H1 (cell line): ENCODE data around the gene HOXB6. TPM values are rescaled to one million over a fixed set of nuclear protein-coding genes. Genes with fewer than 3 reads are reported as not detected.

Experiments used
- CTCF ChIA-PET: fragments of 300-600 bp; sonication (Branson Sonifier 250); formaldehyde crosslinking; loops from one replicate; lab custom pipeline; 2021; ENCODE audit not compliant: partially characterized antibody; lab: Charles Lee
- POLR2A ChIA-PET: fragments of 300-600 bp; sonication (Branson Sonifier 250); formaldehyde crosslinking; loops from one replicate; lab custom pipeline; 2021; ENCODE audit warnings: inconsistent platforms; ENCODE audit not compliant: partially characterized antibody; lab: Charles Lee
- DNase-seq, 2 experiments: peaks; one replicate each; pipeline versions ENCODE4 v3.0.0 to v3.0.0-alpha.2; 2010 to 2022; ENCODE audit warnings: low spot score in 2 of 2, low read depth in 1 of 2, mixed read lengths in 1 of 2
- FAIRE-seq: peaks from 2 replicates; lab custom pipeline; 2011; peaks lifted over from hg19 to GRCh38; lab: Jason Lieb, UNC
- H2AFZ ChIP-seq: 2 replicates; pipeline ENCODE4 v1.8.1; 2012; ENCODE audit warnings: low read length, inconsistent platforms
- H2AK5ac ChIP-seq: 2 replicates; pipeline ENCODE4 v1.6.1; 2013; ENCODE audit warnings: low read depth, low read length
- H2BK120ac ChIP-seq: replicated peaks from 2 replicates; pipeline ENCODE3; 2013; ENCODE audit warnings: low read depth, low read length, inconsistent platforms
- H2BK12ac ChIP-seq: 2 replicates; pipeline ENCODE4 v1.6.1; 2013; ENCODE audit warnings: low read depth, low read length
- H2BK15ac ChIP-seq: 2 replicates; pipeline ENCODE4 v1.6.1; 2013; ENCODE audit warnings: low read length
- H2BK20ac ChIP-seq: 2 replicates; pipeline ENCODE4 v1.6.1; 2013; ENCODE audit warnings: low read length
- H2BK5ac ChIP-seq: 2 replicates; pipeline ENCODE4 v1.6.1; 2013; ENCODE audit warnings: low read depth, low read length
- H3K14ac ChIP-seq: 2 replicates; pipeline ENCODE4 v1.6.1; 2013; ENCODE audit warnings: inconsistent platforms; ENCODE audit not compliant: insufficient read length
- H3K18ac ChIP-seq: 2 replicates; pipeline ENCODE4 v1.6.1; 2013; ENCODE audit warnings: low read length; ENCODE audit errors: extremely low read depth
- H3K23ac ChIP-seq: 2 replicates; pipeline ENCODE4 v1.6.1; 2013; ENCODE audit warnings: inconsistent platforms; ENCODE audit not compliant: insufficient read length
- H3K23me2 ChIP-seq: 2 replicates; pipeline ENCODE4 v1.6.1; 2013; ENCODE audit warnings: low read depth, low read length
- H3K27ac ChIP-seq: 2 replicates; pipeline ENCODE4 v1.6.1; 2011; ENCODE audit warnings: low read depth, low read length, inconsistent platforms
- H3K27me3 ChIP-seq, 4 experiments: replicated peaks in 1 of 4; 1 replicate in 1 of 4; 2 replicates in 3 of 4; pipeline versions ENCODE4 v1.6.1 to v1.8.1; 2011 to 2013; ENCODE audit warnings: low read length in 3 of 4, mild to moderate bottlenecking in 3 of 4, inconsistent platforms in 2 of 4, mixed read lengths in 2 of 4, moderate library complexity in 1 of 4; ENCODE audit not compliant: control insufficient read depth in 3 of 4, insufficient read depth in 3 of 4; ENCODE audit errors: extremely low read depth in 1 of 4
- H3K36me3 ChIP-seq, 4 experiments: 2 replicates each; pipeline versions ENCODE4 v1.6.1 to v1.8.1; 2011 to 2013; ENCODE audit warnings: mild to moderate bottlenecking in 4 of 4, low read length in 3 of 4, moderate library complexity in 2 of 4, control low read depth in 1 of 4, inconsistent platforms in 1 of 4; ENCODE audit not compliant: insufficient read depth in 4 of 4, control insufficient read depth in 2 of 4
- H3K4ac ChIP-seq: replicated peaks from 2 replicates; pipeline ENCODE3; 2013; ENCODE audit warnings: low read length, low read depth, mixed read lengths, inconsistent platforms; ENCODE audit not compliant: insufficient read length
- H3K4me1 ChIP-seq, 4 experiments: replicated peaks in 1 of 4; 1 replicate in 1 of 4; 2 replicates in 3 of 4; pipeline versions ENCODE4 v1.6.1 to v1.8.1; 2011 to 2013; ENCODE audit warnings: low read length in 3 of 4, inconsistent platforms in 2 of 4, mixed read lengths in 1 of 4; ENCODE audit not compliant: insufficient read depth in 4 of 4, control insufficient read depth in 3 of 4
- H3K4me2 ChIP-seq, 2 experiments: 2 replicates each; pipeline versions ENCODE4 v1.6.1 to v1.8.1; 2011 to 2013; ENCODE audit warnings: low read depth in 2 of 2, low read length in 2 of 2, control low read depth in 1 of 2, inconsistent platforms in 1 of 2, mild to moderate bottlenecking in 1 of 2; ENCODE audit not compliant: insufficient read depth in 1 of 2
- H3K4me3 ChIP-seq, 4 experiments: fragments of 200-600, 300-600 bp in 1 of 4; sonication (generic), shearing (Covaris generic), sonication (Bioruptor Twin) in 1 of 4; 2 replicates each; pipeline versions ENCODE4 v1.5.1 to v1.8.1; 2011 to 2016; ENCODE audit warnings: low read length in 4 of 4, low read depth in 3 of 4, control low read depth in 2 of 4, inconsistent platforms in 2 of 4, mild to moderate bottlenecking in 2 of 4, mixed read lengths in 1 of 4, moderate library complexity in 1 of 4; ENCODE audit not compliant: insufficient read depth in 2 of 4; ENCODE audit errors: extremely low read depth in 1 of 4
- H3K56ac ChIP-seq: replicated peaks from 2 replicates; pipeline ENCODE3; 2013; ENCODE audit warnings: low read depth, mild to moderate bottlenecking, mixed read lengths, low read length, inconsistent platforms; ENCODE audit not compliant: insufficient read length
- H3K79me1 ChIP-seq: 2 replicates; pipeline ENCODE4 v1.6.1; 2013; ENCODE audit warnings: low read depth, low read length, control low read depth
- H3K79me2 ChIP-seq, 2 experiments: 2 replicates each; pipeline versions ENCODE4 v1.6.1 to v1.8.1; 2012 to 2013; ENCODE audit warnings: low read length in 2 of 2, mild to moderate bottlenecking in 2 of 2, inconsistent platforms in 1 of 2; ENCODE audit not compliant: insufficient read depth in 2 of 2, control insufficient read depth in 1 of 2
- H3K9ac ChIP-seq, 4 experiments: replicated peaks in 1 of 4; 1 replicate in 1 of 4; 2 replicates in 3 of 4; pipeline versions ENCODE4 v1.6.1 to v1.8.1; 2011 to 2013; ENCODE audit warnings: low read depth in 3 of 4, low read length in 3 of 4, control low read depth in 2 of 4, mild to moderate bottlenecking in 2 of 4, moderate library complexity in 2 of 4, inconsistent platforms in 1 of 4; ENCODE audit errors: extremely low read depth in 1 of 4
- H3K9me3 ChIP-seq, 2 experiments: 2 replicates each; pipeline versions ENCODE4 v1.6.1 to v1.8.1; 2012 to 2013; ENCODE audit warnings: mild to moderate bottlenecking in 2 of 2, moderate library complexity in 2 of 2, control low read depth in 1 of 2, inconsistent platforms in 1 of 2, low read depth in 1 of 2, low read length in 1 of 2, mixed read lengths in 1 of 2; ENCODE audit not compliant: insufficient read depth in 2 of 2
- H4K20me1 ChIP-seq, 2 experiments: replicated peaks in 1 of 2; 2 replicates each; pipeline versions ENCODE3 to v1.8.1; 2011 to 2013; ENCODE audit warnings: inconsistent platforms in 2 of 2, low read length in 2 of 2, mild to moderate bottlenecking in 1 of 2; ENCODE audit not compliant: insufficient read depth in 2 of 2, control insufficient read depth in 1 of 2
- H4K5ac ChIP-seq: 2 replicates; pipeline ENCODE4 v1.6.1; 2013; ENCODE audit warnings: low read length, low read depth, mixed read lengths, inconsistent platforms; ENCODE audit not compliant: insufficient read length
- H4K8ac ChIP-seq: 2 replicates; pipeline ENCODE4 v1.8.0; 2013; ENCODE audit warnings: mild to moderate bottlenecking, moderate library complexity, low read length, inconsistent platforms; ENCODE audit not compliant: insufficient read depth; ENCODE audit errors: extremely low read depth
- H4K91ac ChIP-seq: replicated peaks from 2 replicates; pipeline ENCODE3; 2013; ENCODE audit warnings: low read length, mixed read lengths, inconsistent platforms; ENCODE audit not compliant: insufficient read length
- BCL11A ChIP-seq, 2 experiments: IDR thresholded peaks; one replicate each; pipeline ENCODE4 v1.6.1; 2011; ENCODE audit warnings: low read depth in 2 of 2, low read length in 2 of 2, mild to moderate bottlenecking in 2 of 2
- CBX5 ChIP-seq: fragments of 300-800, 300-1000 bp; sonication (generic); IDR thresholded peaks from 2 replicates; pipeline ENCODE4 v1.7.1; 2016; ENCODE audit warnings: antibody characterized with exemption, low read length, low read depth
- CBX8 ChIP-seq: fragments of 300-800, 300-1000 bp; sonication (generic); IDR thresholded peaks from 2 replicates; pipeline ENCODE4 v1.7.1; 2016; ENCODE audit warnings: low read depth, low read length, borderline replicate concordance
- CHD2 ChIP-seq: IDR thresholded peaks from 2 replicates; pipeline ENCODE4 v1.6.1; 2012; ENCODE audit warnings: low read length, improper control_type of control experiment
- CTBP2 ChIP-seq: IDR thresholded peaks from 2 replicates; pipeline ENCODE4 v1.7.0; 2011; ENCODE audit warnings: borderline replicate concordance, mild to moderate bottlenecking, moderate library complexity, mixed read lengths, low read length; ENCODE audit not compliant: insufficient read depth, insufficient read length
- JUN ChIP-seq: IDR thresholded peaks from 2 replicates; pipeline ENCODE4 v1.6.1; 2011; ENCODE audit warnings: low read depth, mild to moderate bottlenecking, improper control_type of control experiment, low read length
- POLR2A ChIP-seq, 2 experiments: IDR thresholded peaks; 1 replicate in 1 of 2; 2 replicates in 1 of 2; pipeline ENCODE4 v1.6.1; 2011; ENCODE audit warnings: low read depth in 2 of 2, low read length in 2 of 2, mild to moderate bottlenecking in 2 of 2; ENCODE audit errors: control extremely low read depth in 1 of 2
- RNF2 ChIP-seq: fragments of 200-900, 300-1000 bp; sonication (generic); IDR thresholded peaks from 2 replicates; pipeline ENCODE4 v1.7.1; 2016; ENCODE audit warnings: borderline replicate concordance, low read depth, mild to moderate bottlenecking, antibody characterized with exemption, low read length; ENCODE audit not compliant: poor library complexity, severe bottlenecking; ENCODE audit errors: missing control alignments
- TAF7 ChIP-seq: optimal IDR thresholded peaks from 2 replicates; pipeline ENCODE3; 2011; ENCODE audit warnings: low read depth, mild to moderate bottlenecking, inconsistent platforms, low read length, moderate library complexity, borderline replicate concordance
- WGBS, 2 experiments: shearing (Covaris generic) in 1 of 2; methylation state at CpG; one replicate each; pipeline versions ENCODE4 v1.1.6 to v1.1.7; 2013 to 2015; ENCODE audit warnings: low lambda C conversion rate in 2 of 2, mixed read lengths in 2 of 2, inconsistent platforms in 1 of 2, low coverage in 1 of 2, missing lambda C conversion rate in 1 of 2; ENCODE audit not compliant: insufficient replicate concordance in 2 of 2, insufficient coverage in 1 of 2, insufficient read length in 1 of 2; ENCODE audit errors: extremely low coverage in 1 of 2, missing lambda C conversion rate in 1 of 2; 5-methylcytosine and 5-hydroxymethylcytosine counted together
- polyA plus RNA-seq, 7 experiments: library from polyadenylated mRNA; depleted of rRNA in 3 of 7; stranded (reverse) in 5 of 7; unstranded in 2 of 7; fragments of >200 nt in 5 of 7; fragments of 200-250 nt in 2 of 7; gene quantifications; 1 replicate in 5 of 7; 2 replicates in 1 of 7; 4 replicates in 1 of 7; pipeline versions ENCODE4 v1.2.1 to v1.2.3, GENCODE V29; 2011 to 2013; ENCODE audit warnings: missing spikeins in 2 of 7, mixed read lengths in 2 of 7
- total RNA-seq: library from RNA; stranded (reverse); fragmentation: NEBNext Ultra II Directional; extraction: Animal tissue kit (Norgen Biotek cat#: 25700); gene quantifications from 2 replicates; pipeline ENCODE4 v1.2.1, GENCODE V29; 2021

HOXB6 gene
- total and polyA plus RNA-seq, 2 of the 8 experiments (the other 6 are each of a cell fraction or from before 2014, with no cell fraction given) = not detected

GRCh38 chr17:48627623-48628521 lies 23.1 kb upstream of the HOXB6 start:
- Histone ChIP-seq H3K9me3 (no peaks in the 10 kb centered on the region), H2AK5ac (no peak overlapping the region), H2BK12ac (0 out of 2 replicates have a peak overlapping the region, but pooled peaks have one; percentile 17), H3K9ac (no peak overlapping the region), H3K4me3 (no peak overlapping the region), H3K4me1 (peaks cover 0 to 11% (median 5%) of the 10 kb centered on the region in 4 experiments; a peak in 5 of 7 replicates), H3K14ac (no peak overlapping the region), H2AFZ (no peak overlapping the region), H3K27me3 (peaks cover 98 to 100% (median 100%) of the 10 kb centered on the region in 4 experiments), H3K56ac (no peak overlapping the region), H2BK120ac (no peak overlapping the region), H3K23ac (no peak overlapping the region), H3K4ac (no peak overlapping the region), H4K8ac (no peak overlapping the region), H3K27ac (no peak overlapping the region), H3K79me1 (no peaks in the 10 kb centered on the region), H3K36me3 (peaks cover 0 to 3% (median 0%) of the 10 kb centered on the region in 4 experiments; a peak in 1 of 8 replicates), H3K79me2 (no peaks in the 10 kb centered on the region), H4K91ac (no peak overlapping the region), H3K23me2 (peaks cover 2% of the 10 kb centered on the region; the same call in 1 of the 2 replicates), H2BK15ac (no peak overlapping the region), H2BK5ac (no peak overlapping the region), H2BK20ac (no peak overlapping the region), H4K20me1 (peaks cover 35 to 41% of the 10 kb centered on the region in 2 experiments), H4K5ac (no peak overlapping the region), H3K18ac (no peak overlapping the region), H3K4me2 (no peak overlapping the region)
- DNase-seq (no peak), FAIRE-seq (no peak)
- POLR2A ChIA-PET = no interaction called here
- CTCF ChIA-PET = interaction anchor here (1.0 to 4.6 kb wide), 7 partner anchors 9 to 38 kb away, joined by 3 to 30 read pairs (median 5); partner anchors contain the start of genes HOXB3, HOXB5 and HOXB8
- 32% methylated on average over 27 of the region's 27 CpGs; no CpG with 5 or more reads in 1 of the 2 experiments for WGBS, 2 experiments
- TF ChIP-seq CHD2 (no peak), CBX8 (peak; percentile 32; the same call in 1 of the 2 replicates), CBX5 (no peak), CTBP2 (peak; percentile 34), RNF2 (peak; percentile 34), JUN (no peak), POLR2A (IDR thresholded peaks at IDR 0.05; ENCODE audit: control extremely low read depth in 1 of 2, low read depth in 2 of 2, low read length in 2 of 2) (no peak), TAF7 (no peak), BCL11A (IDR thresholded peaks at IDR 0.05; ENCODE audit: low read depth in 2 of 2, low read length in 2 of 2) (no peak)
